ENCODE results near the gene CREG2.

CREG2 gene

GRCh38 chr2:101351207-101351606, 36.1 kb downstream of the CREG2 start:
- ATAC-seq: no peak
- TF ChIP-seq RARB (CRISPR knock-in tag; IDR thresholded peaks at IDR 0.05): no peak
- TF ChIP-seq PATZ1 (CRISPR knock-in tag; IDR thresholded peaks at IDR 0.05; ENCODE audit: borderline replicate concordance): no peak
- TF ChIP-seq PPARA (CRISPR knock-in tag; IDR thresholded peaks at IDR 0.05; ENCODE audit: borderline replicate concordance): no peak
- no peak for TF ChIP-seq OSR1 (CRISPR knock-in tag; IDR thresholded peaks at IDR 0.05)
- no peak for TF ChIP-seq ISL1 (CRISPR knock-in tag; IDR thresholded peaks at IDR 0.05)
- no peak for TF ChIP-seq ZC3H10 (CRISPR knock-in tag; IDR thresholded peaks at IDR 0.05)
- no peak for TF ChIP-seq SNAI2 (CRISPR knock-in tag; IDR thresholded peaks at IDR 0.05)
- TF ChIP-seq CSDC2 (CRISPR knock-in tag; IDR thresholded peaks at IDR 0.05): no peak
- no peak for TF ChIP-seq ARNTL (CRISPR knock-in tag; IDR thresholded peaks at IDR 0.05; ENCODE audit: borderline replicate concordance, low read depth)
- no peak for TF ChIP-seq ZNF70 (CRISPR knock-in tag; IDR thresholded peaks at IDR 0.05)
- TF ChIP-seq GLIS3 (CRISPR knock-in tag; IDR thresholded peaks at IDR 0.05): no peak
- TF ChIP-seq ZFP3 (CRISPR knock-in tag; IDR thresholded peaks at IDR 0.05): no peak
- no peak for TF ChIP-seq POU6F1 (CRISPR knock-in tag; IDR thresholded peaks at IDR 0.05; ENCODE audit: borderline replicate concordance, low read depth)
- no peak for TF ChIP-seq CREB5 (CRISPR knock-in tag; IDR thresholded peaks at IDR 0.05; ENCODE audit: low read depth)
- TF ChIP-seq ESRRG (CRISPR knock-in tag; IDR thresholded peaks at IDR 0.05): no peak
- no peak for TF ChIP-seq TOX (CRISPR knock-in tag; IDR thresholded peaks at IDR 0.05; ENCODE audit: borderline replicate concordance)
- no peak for TF ChIP-seq TCF4 (CRISPR knock-in tag; IDR thresholded peaks at IDR 0.05; ENCODE audit: borderline replicate concordance)

- TF ChIP-seq ZFP3 (CRISPR knock-in tag; IDR thresholded peaks at IDR 0.05) (no peak), CSRNP3 (CRISPR knock-in tag; IDR thresholded peaks at IDR 0.05) (no peak), TSHZ2 (CRISPR knock-in tag; IDR thresholded peaks at IDR 0.05) (no peak), POU6F1 (CRISPR knock-in tag; IDR thresholded peaks at IDR 0.05; ENCODE audit: borderline replicate concordance, low read depth) (no peak), ZNF8 (CRISPR knock-in tag; IDR thresholded peaks at IDR 0.05) (no peak), TOX (CRISPR knock-in tag; IDR thresholded peaks at IDR 0.05; ENCODE audit: borderline replicate concordance) (no peak), ZFP30 (CRISPR knock-in tag; IDR thresholded peaks at IDR 0.05) (no peak), CSDC2 (CRISPR knock-in tag; IDR thresholded peaks at IDR 0.05) (no peak), ZC3H10 (CRISPR knock-in tag; IDR thresholded peaks at IDR 0.05) (no peak), SNAI2 (CRISPR knock-in tag; IDR thresholded peaks at IDR 0.05) (no peak), ARNTL (CRISPR knock-in tag; IDR thresholded peaks at IDR 0.05; ENCODE audit: borderline replicate concordance, low read depth) (no peak), ZNF565 (CRISPR knock-in tag; conservative IDR thresholded peaks at IDR 0.05; ENCODE audit: low read depth) (no peak), OSR1 (CRISPR knock-in tag; IDR thresholded peaks at IDR 0.05) (no peak), BACH2 (CRISPR knock-in tag; IDR thresholded peaks at IDR 0.05; ENCODE audit: borderline replicate concordance) (no peak), ZNF70 (CRISPR knock-in tag; IDR thresholded peaks at IDR 0.05) (no peak)
- peak; percentile 66 for ATAC-seq
These were observed 37.2 kb downstream of the CREG2 start for GRCh38 chr2:101349893-101350662.

All from SK-N-SH treated with all-trans-retinoic acid at 6 μM for 48 hours (cell line).